ENCODE measurements around the gene RNPEPL1. TPM values are rescaled to one million over a fixed set of nuclear protein-coding genes. Genes with fewer than 3 reads are reported as not detected.

RNPEPL1 gene
- polyA plus RNA-seq, 2 of the 4 experiments (the other 2 are of a cell fraction) = 9.2 to 26.3 TPM

GRCh38 chr2:240599141-240599583, 30.9 kb downstream of the RNPEPL1 start (continued):
- TF ChIP-seq MYC (IDR thresholded peaks at IDR 0.05; ENCODE audit: borderline replicate concordance, low read length) = no peak
- TF ChIP-seq, protein P1, sequence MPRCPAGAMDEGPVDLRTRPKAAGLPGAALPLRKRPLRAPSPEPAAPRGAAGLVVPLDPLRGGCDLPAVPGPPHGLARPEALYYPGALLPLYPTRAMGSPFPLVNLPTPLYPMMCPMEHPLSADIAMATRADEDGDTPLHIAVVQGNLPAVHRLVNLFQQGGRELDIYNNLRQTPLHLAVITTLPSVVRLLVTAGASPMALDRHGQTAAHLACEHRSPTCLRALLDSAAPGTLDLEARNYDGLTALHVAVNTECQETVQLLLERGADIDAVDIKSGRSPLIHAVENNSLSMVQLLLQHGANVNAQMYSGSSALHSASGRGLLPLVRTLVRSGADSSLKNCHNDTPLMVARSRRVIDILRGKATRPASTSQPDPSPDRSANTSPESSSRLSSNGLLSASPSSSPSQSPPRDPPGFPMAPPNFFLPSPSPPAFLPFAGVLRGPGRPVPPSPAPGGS (IDR thresholded peaks at IDR 0.05) = no peak

- CTCF ChIA-PET = interaction anchor here (1.2 kb wide), 1 partner anchor 25 kb away, joined by 3 read pairs; no protein-coding TSS in a partner anchor
- no peak for FAIRE-seq
Measured at GRCh38 chr2:240600451-240600961, 32.2 kb downstream of the RNPEPL1 start.

GRCh38 chr2:240601061-240601830, 33.0 kb downstream of the RNPEPL1 start:
- DNase-seq (ENCODE audit: low read depth in 1 of 2, low spot score in 1 of 2) (no peak), FAIRE-seq (no peak), ATAC-seq (no peak)
- Histone ChIP-seq H3K4me2 (no peak overlapping the region), H3K4me3 (no peak overlapping the region), H3K27ac (no peak overlapping the region), H3K9me3 (no peaks in the 10 kb centered on the region), H3K4me1 (peaks cover 13% of the 10 kb centered on the region)
- ChIA-PET POLR2A (interaction anchor here (0.6 kb wide), 1 partner anchor 15 kb away, joined by 3 read pairs; the partner anchor contains the start of gene CAPN10), CTCF (interaction anchor here (1.2 kb wide), 1 partner anchor 26 kb away, joined by 3 read pairs; no protein-coding TSS in a partner anchor)
- 78% methylated on average over 18 of the region's 20 CpGs for WGBS (ENCODE audit: missing lambda C conversion rate)
- TF ChIP-seq EP300 (IDR thresholded peaks at IDR 0.05) = no peak
- no peak for TF ChIP-seq RCOR1 (IDR thresholded peaks at IDR 0.05; ENCODE audit: low read depth, low read length)
- no peak for TF ChIP-seq POLR2AphosphoS2 (conservative IDR thresholded peaks at IDR 0.05; ENCODE audit: low read length)
- no peak for TF ChIP-seq ZC3H11A (IDR thresholded peaks at IDR 0.05)
- TF ChIP-seq PHF8 (IDR thresholded peaks at IDR 0.05; ENCODE audit: borderline replicate concordance, low read depth) = no peak
- no peak for TF ChIP-seq JUNB (IDR thresholded peaks at IDR 0.05)
- no peak for TF ChIP-seq ELK1 (IDR thresholded peaks at IDR 0.05; ENCODE audit: low read depth, low read length)
- TF ChIP-seq TP53 (CRISPR knock-in tag; IDR thresholded peaks at IDR 0.05) = no peak
- TF ChIP-seq NFE2L2 (conservative IDR thresholded peaks at IDR 0.05; ENCODE audit: low read length) = no peak
- no peak for TF ChIP-seq ESRRA (IDR thresholded peaks at IDR 0.05; ENCODE audit: borderline replicate concordance, low read length)
- TF ChIP-seq TFCP2L1 (CRISPR knock-in tag; IDR thresholded peaks at IDR 0.05) = no peak
- TF ChIP-seq, protein P1 (IDR thresholded peaks at IDR 0.05) = no peak
- no peak for TF ChIP-seq RAD21 (conservative IDR thresholded peaks at IDR 0.05 in 1 of 2, IDR thresholded peaks at IDR 0.05 in 1 of 2)
- TF ChIP-seq CBX8 (IDR thresholded peaks at IDR 0.05) = no peak
- TF ChIP-seq RFX5 (IDR thresholded peaks at IDR 0.05) = no peak
- no peak for TF ChIP-seq CHD4 (IDR thresholded peaks at IDR 0.05; ENCODE audit: borderline replicate concordance)

More at GRCh38 chr2:240600451-240600961, 32.2 kb downstream of the RNPEPL1 start:
- no peak for DNase-seq (ENCODE audit: low read depth in 1 of 2, low spot score in 1 of 2)
- H3K4me2 ChIP-seq = no peak overlapping the region
- POLR2A ChIA-PET = no interaction called here
- WGBS (ENCODE audit: missing lambda C conversion rate) = 94% methylated on average over 13 of the region's 16 CpGs
- no peak overlapping the region for H3K4me3 ChIP-seq
- no peak for ATAC-seq
- H3K27ac ChIP-seq = no peak overlapping the region
- H3K4me1 ChIP-seq = peaks cover 11% of the 10 kb centered on the region
- TF ChIP-seq E2F6 (IDR thresholded peaks at IDR 0.05; ENCODE audit: borderline replicate concordance, low read depth) = no peak
- TF ChIP-seq FOXS1 (CRISPR knock-in tag; IDR thresholded peaks at IDR 0.05) = no peak
- no peak for TF ChIP-seq KDM5A (IDR thresholded peaks at IDR 0.05)
- TF ChIP-seq HDAC2 (IDR thresholded peaks at IDR 0.05) = no peak
- no peak for TF ChIP-seq USF2 (IDR thresholded peaks at IDR 0.05)
- TF ChIP-seq KDM1A (IDR thresholded peaks at IDR 0.05; ENCODE audit: low read depth) = no peak
- TF ChIP-seq POLR2AphosphoS2 (conservative IDR thresholded peaks at IDR 0.05; ENCODE audit: low read length) = no peak
- TF ChIP-seq NPAS2 (CRISPR knock-in tag; IDR thresholded peaks at IDR 0.05; ENCODE audit: borderline replicate concordance) = no peak
- TF ChIP-seq GATA3 (IDR thresholded peaks at IDR 0.05; ENCODE audit: borderline replicate concordance) = no peak
- no peak for TF ChIP-seq CHD4 (IDR thresholded peaks at IDR 0.05; ENCODE audit: borderline replicate concordance)
- no peaks in the 10 kb centered on the region for H3K9me3 ChIP-seq

Measured in A549 (cell line).